Stimulated activated naive CD4-positive, alpha-beta T cell (primary cell): ENCODE measurements around the gene KCTD10.
"Not testable (repeated sequence)": the region's sequence is repeated elsewhere in the genome, so short reads cannot be mapped to it uniquely, and the experiment has no call there.

Experiments used
- DNase-seq, 6 experiments: peaks; one replicate each; lab custom pipeline; 2025; lab: John Stamatoyannopoulos, UW

The KCTD10 gene

DNA sequence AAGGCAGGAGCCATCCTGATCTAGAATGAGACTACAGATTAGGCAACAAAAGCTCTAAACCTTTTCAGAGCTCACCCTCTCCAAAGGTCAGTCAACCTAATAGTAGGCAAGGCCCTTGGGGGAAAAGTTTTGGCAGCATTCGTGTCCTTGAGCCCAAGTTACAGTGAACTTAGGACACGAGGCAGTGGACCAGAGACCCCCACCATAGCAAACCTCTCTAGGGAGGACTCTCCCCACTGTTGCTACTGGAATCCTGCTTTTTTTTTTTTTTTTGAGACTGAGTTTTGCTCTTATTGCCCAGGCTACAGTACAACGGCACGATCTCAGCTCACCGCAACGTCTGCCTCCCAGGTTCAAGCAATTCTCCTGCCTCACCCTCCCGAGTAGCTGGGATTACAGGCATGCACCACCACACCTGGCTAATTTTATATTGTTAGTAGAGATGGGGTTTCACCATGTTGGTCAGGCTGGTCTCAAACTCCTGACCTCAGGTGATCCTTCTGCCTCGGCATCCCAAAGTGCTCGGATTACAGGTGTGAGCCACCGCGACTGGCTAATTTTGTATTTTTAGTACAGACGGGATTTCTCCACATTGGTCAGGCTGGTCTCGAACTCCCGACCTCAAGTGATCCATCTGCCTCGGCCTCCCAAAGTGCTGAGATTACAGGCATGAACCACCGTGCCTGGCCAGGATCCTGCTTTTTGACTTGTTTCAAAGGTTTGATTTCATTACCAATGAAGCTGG is 3.4 kb downstream of the KCTD10 start:
- DNase-seq: not testable (repeated sequence)

DNA sequence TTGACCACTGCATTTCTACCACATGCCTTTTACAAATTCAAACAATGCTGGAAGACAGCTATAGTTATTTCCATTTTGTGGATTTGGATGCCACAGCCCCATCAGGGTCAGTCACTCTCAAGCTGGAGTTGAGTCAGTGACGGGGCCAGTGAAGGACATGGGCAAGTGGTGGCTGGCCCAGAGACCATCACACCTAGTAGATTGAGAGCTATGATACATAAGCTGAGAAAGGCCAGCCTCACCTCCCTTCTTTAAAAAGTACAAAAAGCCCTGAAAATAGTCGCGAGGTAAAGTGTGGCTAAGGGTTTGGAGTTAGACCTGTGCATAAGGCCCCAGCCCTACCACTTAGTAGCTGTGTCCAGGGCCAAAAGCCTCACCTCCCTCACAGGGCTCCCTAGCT is 4.1 kb downstream of the KCTD10 start:
- DNase-seq: no peak

GRCh38 chr12:109469517-109469916 is 7.6 kb downstream of the KCTD10 start:
- DNase-seq: no peak

DNA sequence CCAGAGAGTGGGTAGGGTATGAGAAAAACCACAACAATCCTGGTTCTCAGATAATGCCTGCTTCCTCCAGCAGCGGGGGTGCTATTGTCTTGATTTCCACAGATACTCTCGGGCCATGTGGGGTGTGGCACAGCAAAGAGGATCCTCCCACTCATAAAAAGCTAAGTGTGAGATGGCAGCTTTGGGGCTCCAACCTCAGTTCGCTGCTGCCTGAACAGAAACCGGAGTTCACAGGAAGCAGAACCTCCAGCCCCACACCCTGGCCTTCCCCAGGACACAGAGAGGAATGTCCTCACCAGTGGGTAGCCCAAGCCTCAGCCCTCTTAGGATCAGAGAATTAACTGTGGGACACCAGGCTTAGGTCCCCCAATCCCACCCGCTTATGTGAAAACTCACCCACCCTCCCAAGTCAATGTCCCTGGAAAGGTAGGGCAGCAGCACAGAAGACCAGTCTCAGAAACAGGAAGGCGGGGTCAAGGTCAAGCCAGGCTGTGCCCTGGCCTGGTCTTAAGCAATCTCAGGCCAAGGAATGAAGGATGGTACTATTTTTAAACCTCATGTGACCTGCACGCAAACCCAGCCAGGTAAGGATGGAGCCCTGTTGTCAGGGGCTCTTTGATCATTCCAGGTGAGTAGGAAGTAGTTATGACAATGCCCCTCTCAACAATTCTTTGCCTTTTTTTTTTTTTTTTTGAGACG is 9.0 kb downstream of the KCTD10 start:
- no peak for DNase-seq

DNA sequence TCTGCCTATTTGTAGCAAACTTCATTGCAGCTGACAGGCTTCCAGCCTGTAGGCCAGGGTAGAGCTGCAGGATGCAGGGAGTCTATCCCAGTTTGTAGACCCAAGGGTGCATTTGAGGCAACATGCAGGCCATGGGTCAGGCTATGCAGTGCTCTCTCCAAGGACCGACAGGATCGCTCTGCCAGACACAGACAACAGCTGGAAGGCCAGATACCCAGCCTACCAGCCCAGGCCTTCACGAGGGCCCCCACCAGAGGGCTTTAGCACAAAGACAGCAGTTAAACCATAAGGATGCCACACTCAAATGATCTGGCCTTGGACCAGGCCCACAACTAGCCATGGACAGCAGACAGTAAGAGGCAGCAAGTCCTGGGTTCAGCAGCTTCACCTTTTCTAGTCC is 10.3 kb downstream of the KCTD10 start:
- no peak for DNase-seq

DNA sequence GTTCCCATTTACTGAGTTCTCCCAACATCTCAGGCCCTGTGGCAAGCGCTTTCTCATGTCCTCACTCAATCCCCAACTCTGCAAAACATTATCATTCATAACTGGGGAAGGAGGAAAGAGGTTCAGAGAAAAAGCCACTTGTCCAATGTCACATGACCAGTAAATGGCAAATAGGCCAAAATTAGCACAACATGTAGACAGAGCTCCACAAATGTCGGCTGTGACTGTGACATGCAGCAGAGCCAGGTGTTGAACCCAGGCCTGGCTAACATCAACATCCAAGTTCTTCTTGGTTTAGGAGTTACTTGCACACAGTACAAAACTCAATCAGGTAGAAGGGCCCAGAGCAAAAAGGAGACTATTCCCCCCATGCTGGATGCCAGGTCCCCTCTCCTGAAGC is 10.8 kb downstream of the KCTD10 start:
- DNase-seq: no peak

GRCh38 chr12:109464642-109465351 is 12.3 kb downstream of the KCTD10 start:
- DNase-seq: no peak

GRCh38 chr12:109463756-109464155 is 13.3 kb downstream of the KCTD10 start:
- DNase-seq: no peak

DNA sequence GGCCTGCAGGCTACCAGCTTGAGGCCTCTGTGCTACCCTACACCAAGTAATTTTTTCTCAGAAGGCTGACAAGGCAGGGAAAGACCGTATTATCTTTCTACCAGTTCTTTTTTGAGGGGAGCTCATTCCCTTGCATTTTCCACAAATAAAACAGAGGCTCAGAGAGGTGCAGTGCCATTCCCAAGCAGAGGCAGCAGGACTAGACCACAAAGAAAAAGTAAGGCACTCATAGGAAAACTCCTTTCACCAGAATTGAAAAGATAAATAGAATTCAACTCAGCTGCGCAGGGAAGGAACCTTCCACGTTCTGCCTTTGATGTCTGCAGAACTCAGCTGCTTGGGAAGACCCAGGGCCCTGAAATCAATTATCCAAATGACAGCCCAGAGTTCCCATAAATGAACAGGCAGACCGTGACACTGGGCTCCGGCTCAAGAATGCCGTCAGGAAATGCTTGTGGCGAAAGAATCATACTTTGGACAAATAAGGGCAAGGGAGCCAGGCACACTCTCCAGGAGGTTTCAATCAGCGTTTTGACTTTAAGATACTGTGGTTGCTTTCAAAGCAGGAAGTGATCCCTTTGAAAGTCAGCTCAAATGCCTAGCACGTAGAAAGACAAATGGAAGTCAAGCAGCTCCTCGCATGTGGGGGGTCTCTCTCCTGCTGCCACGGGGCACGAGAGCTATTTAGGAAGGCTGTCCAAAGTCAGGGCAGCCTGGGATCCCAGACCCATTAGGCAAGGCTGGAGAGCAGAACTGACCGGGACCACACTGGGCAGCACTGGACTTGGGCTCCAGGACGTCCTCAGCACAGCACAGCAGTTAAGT is 14.0 kb downstream of the KCTD10 start:
- peak in 3 of 6 experiments; percentile 2 to 41 (median 24) for DNase-seq

DNA sequence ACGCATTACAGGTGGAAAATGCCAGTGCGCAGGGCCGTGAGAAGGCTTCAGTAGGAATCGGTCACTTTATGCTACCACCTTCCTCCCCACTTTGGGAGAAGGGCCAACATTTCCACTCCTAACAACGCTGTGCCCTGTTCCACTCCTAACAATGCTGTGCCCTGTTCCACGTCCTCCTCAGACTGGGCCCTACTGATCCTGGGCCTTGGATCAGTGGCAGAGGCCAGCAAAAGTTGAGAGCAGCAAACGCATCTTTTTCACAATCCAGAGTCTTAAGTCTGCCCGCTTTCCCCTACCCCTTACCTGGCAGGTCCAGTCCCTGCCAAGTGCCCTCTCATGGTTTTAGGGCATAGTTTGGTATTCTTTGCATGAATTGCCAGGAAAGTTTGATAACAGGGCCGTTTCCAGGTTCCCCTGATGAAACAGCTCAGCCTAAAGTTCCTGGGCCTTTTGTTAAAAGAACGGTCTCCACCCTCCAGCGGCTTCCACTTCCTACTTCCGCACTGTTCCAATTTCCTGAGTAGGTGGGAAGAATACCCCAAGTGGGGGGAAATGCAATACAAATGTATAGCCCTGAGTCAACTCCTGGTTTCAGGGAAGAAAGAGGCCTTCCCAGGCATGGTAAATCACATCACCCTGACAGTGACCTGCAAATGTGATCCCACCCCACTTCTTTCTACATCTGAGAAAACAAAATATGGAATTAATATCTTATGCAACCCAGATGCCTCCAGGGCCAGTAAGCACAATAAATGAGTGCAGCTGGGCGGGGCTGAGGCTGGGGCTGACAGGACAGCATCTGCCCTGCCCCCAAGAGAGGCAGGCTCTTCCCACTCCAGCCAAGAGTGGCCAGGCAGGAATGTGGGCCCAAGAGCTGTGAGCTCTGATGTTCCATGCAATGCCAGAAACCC is 15.0 kb downstream of the KCTD10 start:
- no peak for DNase-seq

DNA sequence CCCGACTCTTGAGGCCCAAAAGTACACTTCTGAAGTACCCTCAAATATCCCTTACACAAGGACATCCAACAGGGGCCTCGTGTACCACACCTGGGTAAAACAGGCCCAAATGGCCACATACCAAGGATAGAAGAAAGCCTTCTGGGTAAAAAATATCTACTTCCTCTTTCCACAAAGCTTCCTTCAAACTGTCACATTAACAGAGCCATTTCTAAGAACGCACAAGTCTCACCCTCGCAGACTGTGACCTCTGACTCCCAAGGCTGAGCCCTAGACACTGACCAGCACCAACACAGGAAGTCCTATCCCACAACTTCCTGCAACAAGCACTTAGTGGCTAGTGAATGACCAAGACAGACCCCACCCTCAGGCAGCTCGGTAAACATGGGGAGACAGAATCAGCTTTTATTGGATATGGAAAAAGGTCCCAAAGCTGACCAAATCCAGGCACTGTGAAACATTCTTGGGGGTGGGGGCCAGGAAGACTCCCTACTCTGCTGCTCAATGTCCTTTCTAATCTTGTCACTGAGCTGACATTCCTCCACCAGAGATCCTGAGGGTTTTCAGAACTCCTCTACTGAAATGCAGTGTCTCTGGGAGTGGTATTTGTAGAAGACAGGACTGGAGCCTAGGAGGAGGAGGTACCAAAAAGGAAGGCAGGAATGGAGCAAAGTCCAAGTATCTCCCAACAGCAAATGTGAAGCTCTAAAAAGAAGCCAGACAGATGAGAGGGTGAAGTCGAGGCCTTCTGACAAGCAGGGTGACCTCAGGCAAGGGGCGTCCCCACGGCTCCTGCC is 15.9 kb downstream of the KCTD10 start:
- no peak for DNase-seq

- no peak for DNase-seq
Observed at GRCh38 chr12:109460538-109460937, 16.6 kb downstream of the KCTD10 start.

GRCh38 chr12:109459247-109459646 is 17.9 kb downstream of the KCTD10 start:
- DNase-seq: no peak

GRCh38 chr12:109458771-109459208 is 18.3 kb downstream of the KCTD10 start:
- DNase-seq: no peak

GRCh38 chr12:109458086-109458485 is 19.0 kb downstream of the KCTD10 start:
- no peak for DNase-seq

DNA sequence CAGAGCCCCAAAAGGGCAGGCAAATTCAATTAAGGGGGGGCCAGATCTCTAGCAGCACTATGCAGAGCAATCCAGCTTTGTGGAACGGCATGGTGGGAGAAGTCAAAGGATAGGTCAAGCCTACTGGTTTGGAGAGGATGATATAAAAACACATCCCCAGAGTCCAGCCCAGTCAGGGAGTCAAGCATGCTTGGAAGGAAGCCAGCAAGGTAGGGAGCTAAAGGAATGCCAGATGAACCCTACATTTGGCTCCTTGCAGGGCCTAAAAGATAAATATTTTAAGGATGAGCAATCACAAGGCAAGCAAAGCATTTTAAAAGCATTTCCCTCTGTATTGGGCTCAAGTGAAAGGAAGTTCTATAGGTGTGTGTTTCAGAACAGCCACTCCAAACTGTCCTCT is 21.4 kb downstream of the KCTD10 start:
- no peak for DNase-seq

DNA sequence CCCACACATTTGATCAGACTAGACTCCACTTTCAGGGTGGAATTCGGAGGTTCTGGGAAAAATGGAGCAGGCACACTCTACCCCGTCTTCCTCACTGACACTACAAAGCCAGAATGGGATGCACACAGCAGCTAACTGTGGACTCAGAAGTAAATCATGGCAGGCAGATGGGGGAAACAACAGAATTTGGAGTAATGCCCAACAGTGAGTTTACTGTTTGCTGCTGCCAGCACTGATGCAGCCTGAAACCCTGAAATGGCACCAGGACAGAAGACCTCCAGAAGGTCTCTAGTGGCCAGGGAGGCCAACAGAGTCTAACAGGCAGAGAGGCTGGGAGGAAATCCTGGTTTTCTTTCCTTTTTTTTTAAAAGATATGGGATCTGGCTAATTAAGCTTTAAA is 24.6 kb downstream of the KCTD10 start:
- no peak for DNase-seq

- no peak for DNase-seq
Observed at GRCh38 chr12:109451400-109451799, 25.7 kb downstream of the KCTD10 start.

DNA sequence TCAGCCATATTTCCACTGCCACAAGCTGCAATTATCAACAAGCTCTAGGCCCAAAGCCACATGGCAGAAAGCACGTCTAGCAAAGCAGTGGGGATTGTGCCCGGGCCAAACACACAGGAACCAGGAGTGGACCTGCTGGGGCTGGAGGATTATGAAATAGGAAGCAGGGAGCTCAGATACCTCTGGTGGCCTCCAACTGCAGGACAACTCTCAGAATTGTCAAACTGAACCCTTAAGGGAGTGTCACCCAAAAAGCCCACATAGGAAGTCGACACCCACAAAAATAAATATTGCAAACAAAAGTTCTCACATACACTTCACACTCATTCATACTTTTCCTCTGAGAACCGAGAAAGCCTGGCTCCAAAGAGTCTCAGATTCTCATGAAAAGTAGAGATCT is 26.1 kb downstream of the KCTD10 start:
- no peak for DNase-seq

- DNase-seq: no peak
Observed at GRCh38 chr12:109449845-109450532, 27.1 kb downstream of the KCTD10 start.
